ENCODE results near the gene MARCHF5. TPM values are rescaled to one million over a fixed set of nuclear protein-coding genes. Genes with fewer than 3 reads are reported as not detected.

MARCHF5 gene
- total and polyA plus RNA-seq, 2 of the 4 experiments (the other 2 are of a cell fraction): 14.9 to 30.0 TPM

- peaks cover 13% of the 10 kb centered on the region for H4K20me1 ChIP-seq (ENCODE audit: insufficient read depth, low read length)
- H2BK5ac ChIP-seq (ENCODE audit: low read depth, low read length, poor library complexity, severe bottlenecking): no peak overlapping the region
- intact Hi-C loops (cut with micrococcal nuclease) (no loop called here), in situ Hi-C loops (cut with MboI; ENCODE audit: low sequenced_read_pairs) (no loop called here), dilution Hi-C loops (cut with HindIII; ENCODE audit: low sequenced_read_pairs, unreplicated experiment) (no loop called here)
- H3K79me1 ChIP-seq (ENCODE audit: low read depth in 1 of 2, low read length in 2 of 2): peaks cover 20 to 48% of the 10 kb centered on the region in 2 experiments
- H2AFZ ChIP-seq (replicated peaks; ENCODE audit: low read length, poor library complexity): no peak overlapping the region
- BruUV-seq (replicated peaks): no TSS peak
- no peak overlapping the region for H3K27ac ChIP-seq (ENCODE audit: insufficient read depth, low read length)
- no peak overlapping the region for H2BK120ac ChIP-seq (ENCODE audit: low read depth, low read length)
- H3K56ac ChIP-seq (ENCODE audit: extremely low read depth, insufficient read depth, low read length): no peak overlapping the region
- H3K9me1 ChIP-seq (ENCODE audit: insufficient read depth, low read length): no peaks in the 10 kb centered on the region
- H3K14ac ChIP-seq (replicated peaks; ENCODE audit: low read depth, low read length): no peak overlapping the region
- CTCF ChIA-PET: no interaction called here
- no peak overlapping the region for H3K9ac ChIP-seq (ENCODE audit: low read depth, low read length)
- WGBS, 2 experiments (ENCODE audit: extremely low coverage in 2 of 2, insufficient read length in 1 of 2): no CpG with 5 or more reads among the region's 2 CpGs
- ATAC-seq (ENCODE audit: low read depth) (no peak), DNase-seq (no peak)
- no peak overlapping the region for H4K91ac ChIP-seq (ENCODE audit: insufficient read depth, low read depth, low read length)
- no peak overlapping the region for H2AK9ac ChIP-seq (replicated peaks; ENCODE audit: low read depth, low read length, poor library complexity)
- H2BK20ac ChIP-seq (ENCODE audit: low read depth, low read length): no peak overlapping the region
- no peak overlapping the region for H3K18ac ChIP-seq (ENCODE audit: low read depth, low read length)
- H3K4me3 ChIP-seq (ENCODE audit: insufficient read depth, low read depth, low read length): no peak overlapping the region
- H3K36me3 ChIP-seq (ENCODE audit: control insufficient read depth, insufficient read depth, low read length): peaks cover 3% of the 10 kb centered on the region
- no peak overlapping the region for H4K5ac ChIP-seq (ENCODE audit: low read depth, low read length)
- H3K4me2 ChIP-seq (ENCODE audit: low read depth, low read length): no peak overlapping the region
- H3K4me1 ChIP-seq (ENCODE audit: control insufficient read depth, insufficient read depth, low read length): peaks cover 2% of the 10 kb centered on the region; the same call in 1 of the 2 replicates
- no peaks in the 10 kb centered on the region for H3K9me3 ChIP-seq (ENCODE audit: control insufficient read depth, insufficient read depth, low read length)
- H3K4ac ChIP-seq (ENCODE audit: low read depth, low read length): no peak overlapping the region
- TF ChIP-seq CTCF (conservative IDR thresholded peaks at IDR 0.05; ENCODE audit: low read depth, low read length) (no peak), MXI1 (IDR thresholded peaks at IDR 0.05; ENCODE audit: borderline replicate concordance, low read depth, low read length) (no peak), USF2 (IDR thresholded peaks at IDR 0.05; ENCODE audit: low read depth, low read length) (no peak), SMC3 (IDR thresholded peaks at IDR 0.05; ENCODE audit: low read depth, low read length) (no peak), CHD1 (IDR thresholded peaks at IDR 0.05; ENCODE audit: low read depth, low read length) (no peak), BHLHE40 (IDR thresholded peaks at IDR 0.05; ENCODE audit: low read depth, low read length) (no peak)
- H3K27me3 ChIP-seq (ENCODE audit: control insufficient read depth, insufficient read depth, low read length): no peaks in the 10 kb centered on the region
- no peak overlapping the region for H2AK5ac ChIP-seq (ENCODE audit: low read depth, low read length)
- H3K23ac ChIP-seq (ENCODE audit: low read depth, low read length): no peak overlapping the region
- POLR2A ChIA-PET (ENCODE audit: unreplicated experiment): no interaction called here
- H2BK15ac ChIP-seq (ENCODE audit: low read depth, low read length): no peak overlapping the region
- no peak overlapping the region for H4K8ac ChIP-seq (ENCODE audit: low read depth in 2 of 2, low read length in 2 of 2)
Observed at GRCh38 chr10:92323079-92323478, 32.1 kb downstream of the MARCHF5 start.
